ENCODE results near the gene TIGD2. TPM values are rescaled to one million over a fixed set of nuclear protein-coding genes. Genes with fewer than 3 reads are reported as not detected.

The TIGD2 gene
- total and polyA plus RNA-seq, 9 of the 15 experiments (the other 6 are each of a cell fraction or from before 2014, with no cell fraction given), result 3.6 to 15.0 (median 9.8) TPM

DNA sequence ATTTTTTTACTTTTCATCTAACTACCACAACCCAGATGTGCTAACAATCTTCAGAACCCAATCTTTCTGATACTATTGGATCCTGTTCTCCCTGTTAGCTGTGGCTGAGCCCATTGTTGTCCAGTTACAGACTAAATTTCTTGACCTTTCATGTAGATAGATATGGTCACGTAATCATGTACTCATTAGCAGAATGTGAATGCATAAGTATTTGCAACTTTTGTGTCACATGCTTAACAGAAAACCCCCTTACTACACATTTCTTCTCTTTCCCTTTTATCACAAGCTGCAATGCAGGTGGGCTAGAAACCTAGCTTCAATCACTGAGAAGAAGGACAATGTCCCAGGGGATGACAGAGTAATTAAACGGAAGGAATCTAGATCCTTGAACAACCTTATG is 41.3 kb upstream of the TIGD2 start:
- TF ChIP-seq ZBTB1 (CRISPR knock-in tag; IDR thresholded peaks at IDR 0.05; ENCODE audit: borderline replicate concordance, low read depth), result no peak
- no peak for TF ChIP-seq ZC3H11A (IDR thresholded peaks at IDR 0.05; ENCODE audit: low read depth, low read length)
- no peak for TF ChIP-seq HLTF (IDR thresholded peaks at IDR 0.05)
- no peak for TF ChIP-seq ASH1L (IDR thresholded peaks at IDR 0.05; ENCODE audit: borderline replicate concordance, low read depth, partially characterized antibody)
- TF ChIP-seq ZFP1 (CRISPR knock-in tag; IDR thresholded peaks at IDR 0.05), result no peak
- TF ChIP-seq RBM39 (optimal IDR thresholded peaks at IDR 0.05; ENCODE audit: low read depth, low read length), result no peak
- TF ChIP-seq PML (IDR thresholded peaks at IDR 0.05; ENCODE audit: low read length), result no peak
- TF ChIP-seq, protein P1, sequence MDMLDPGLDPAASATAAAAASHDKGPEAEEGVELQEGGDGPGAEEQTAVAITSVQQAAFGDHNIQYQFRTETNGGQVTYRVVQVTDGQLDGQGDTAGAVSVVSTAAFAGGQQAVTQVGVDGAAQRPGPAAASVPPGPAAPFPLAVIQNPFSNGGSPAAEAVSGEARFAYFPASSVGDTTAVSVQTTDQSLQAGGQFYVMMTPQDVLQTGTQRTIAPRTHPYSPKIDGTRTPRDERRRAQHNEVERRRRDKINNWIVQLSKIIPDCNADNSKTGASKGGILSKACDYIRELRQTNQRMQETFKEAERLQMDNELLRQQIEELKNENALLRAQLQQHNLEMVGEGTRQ (CRISPR knock-in tag; IDR thresholded peaks at IDR 0.05), result no peak
- no peak for TF ChIP-seq FOXA3 (CRISPR knock-in tag; conservative IDR thresholded peaks at IDR 0.05 in 1 of 2, IDR thresholded peaks at IDR 0.05 in 1 of 2)
- no peak for TF ChIP-seq ZNF699 (CRISPR knock-in tag; IDR thresholded peaks at IDR 0.05; ENCODE audit: insufficient replicate concordance)
- TF ChIP-seq KAT2B (IDR thresholded peaks at IDR 0.05; ENCODE audit: low read depth, low read length), result no peak
- TF ChIP-seq ZNF551 (CRISPR knock-in tag; IDR thresholded peaks at IDR 0.05), result no peak
- TF ChIP-seq KDM5B (IDR thresholded peaks at IDR 0.05; ENCODE audit: insufficient replicate concordance, low read depth, low read length), result no peak
- no peak for TF ChIP-seq MAFF (IDR thresholded peaks at IDR 0.05; ENCODE audit: low read length)
- TF ChIP-seq, protein P2, sequence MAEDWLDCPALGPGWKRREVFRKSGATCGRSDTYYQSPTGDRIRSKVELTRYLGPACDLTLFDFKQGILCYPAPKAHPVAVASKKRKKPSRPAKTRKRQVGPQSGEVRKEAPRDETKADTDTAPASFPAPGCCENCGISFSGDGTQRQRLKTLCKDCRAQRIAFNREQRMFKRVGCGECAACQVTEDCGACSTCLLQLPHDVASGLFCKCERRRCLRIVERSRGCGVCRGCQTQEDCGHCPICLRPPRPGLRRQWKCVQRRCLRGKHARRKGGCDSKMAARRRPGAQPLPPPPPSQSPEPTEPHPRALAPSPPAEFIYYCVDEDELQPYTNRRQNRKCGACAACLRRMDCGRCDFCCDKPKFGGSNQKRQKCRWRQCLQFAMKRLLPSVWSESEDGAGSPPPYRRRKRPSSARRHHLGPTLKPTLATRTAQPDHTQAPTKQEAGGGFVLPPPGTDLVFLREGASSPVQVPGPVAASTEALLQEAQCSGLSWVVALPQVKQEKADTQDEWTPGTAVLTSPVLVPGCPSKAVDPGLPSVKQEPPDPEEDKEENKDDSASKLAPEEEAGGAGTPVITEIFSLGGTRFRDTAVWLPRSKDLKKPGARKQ (CRISPR knock-in tag; IDR thresholded peaks at IDR 0.05), result no peak

More for the DNA sequence above, 41.3 kb upstream of the TIGD2 start:
- no peak for DNase-seq (ENCODE audit: extremely low read depth in 1 of 4, low spot score in 3 of 4)
- Histone ChIP-seq H3K27ac (ENCODE audit: extremely low read depth, low read depth, low read length) (no peak overlapping the region), H4K20me1 (replicated peaks; ENCODE audit: control insufficient read depth, insufficient read depth, low read length) (no peaks in the 10 kb centered on the region), H3K36me3 (ENCODE audit: control insufficient read depth, insufficient read depth, low read length) (no peaks in the 10 kb centered on the region), H3K4me1 (replicated peaks in 1 of 2; ENCODE audit: control insufficient read depth in 2 of 2, insufficient read depth in 2 of 2, low read length in 2 of 2) (no peaks in the 10 kb centered on the region), H3K4me2 (ENCODE audit: insufficient read depth, low read length) (no peak overlapping the region), H3K9ac (ENCODE audit: insufficient read depth in 1 of 2, low read depth in 2 of 2, low read length in 2 of 2) (no peak overlapping the region), H3K4me3 (no peak overlapping the region), H3K9me1 (ENCODE audit: control insufficient read depth, insufficient read depth, low read length) (no peaks in the 10 kb centered on the region), H3K79me2 (ENCODE audit: control insufficient read depth, insufficient read depth, low read length) (no peaks in the 10 kb centered on the region), H3K27me3 (ENCODE audit: control insufficient read depth in 2 of 2, insufficient read depth in 2 of 2, low read length in 2 of 2) (peaks cover 3 to 5% of the 10 kb centered on the region in 2 experiments; a peak in 2 of 5 replicates), H3K9me3 (replicated peaks; ENCODE audit: control insufficient read depth, insufficient read depth, low read depth, low read length) (no peaks in the 10 kb centered on the region), H2AFZ (ENCODE audit: low read depth, low read length) (no peak overlapping the region)
- no TSS peak for BruUV-seq (replicated peaks)
- ATAC-seq, result no peak
- in situ Hi-C loops (cut with MboI), result no loop called here
- FAIRE-seq, result no peak
- intact Hi-C loops (cut with micrococcal nuclease), result no loop called here
- ChIA-PET POLR2A (no interaction called here), CTCF (ENCODE audit: low intra/inter-chr PET ratio) (no interaction called here)
- WGBS (ENCODE audit: insufficient coverage, low coverage, missing lambda C conversion rate), result 6% methylated on average over 2 of the region's 2 CpGs
